RCC 7860 (cell line): Measurements from ENCODE around the gene SLC44A4.
A peak's percentile ranks its signal among the peaks of the same experiment; 100 is the strongest.
"Not testable (repeated sequence)": the region's sequence is repeated elsewhere in the genome, so short reads cannot be mapped to it uniquely, and the experiment has no call there.

Source experiments
- DNase-seq: peaks from one replicate; pipeline ENCODE4 v3.0.0-alpha.2; 2015; ENCODE audit warnings: low spot score
- FAIRE-seq: peaks from 2 replicates; lab custom pipeline; 2012; peaks lifted over from hg19 to GRCh38; lab: Jason Lieb, UNC

The SLC44A4 gene

GRCh38 chr6:31878726-31879125 lies at the start of gene SLC44A4:
SLC44A4 (minus strand) TSS chr6:31878997; CDS start chr6:31878980, 17 bp downstream.
- DNase-seq: no peak
- FAIRE-seq: no peak

GRCh38 chr6:31928672-31928939 lies 49.8 kb upstream of the SLC44A4 start:
- FAIRE-seq: no peak
- DNase-seq: no peak

GRCh38 chr6:31927863-31928671 lies 49.3 kb upstream of the SLC44A4 start:
- FAIRE-seq: no peak

GRCh38 chr6:31927242-31927862 lies 48.6 kb upstream of the SLC44A4 start, which contains the start of gene C2:
C2 (plus strand) TSS chr6:31927717; CDS start chr6:31927753, 36 bp downstream.
- DNase-seq: no peak
- no peak for FAIRE-seq

More at GRCh38 chr6:31927863-31928671, 49.3 kb upstream of the SLC44A4 start:
- DNase-seq: no peak

GRCh38 chr6:31922942-31923341 lies 44.1 kb upstream of the SLC44A4 start:
- DNase-seq (peak; percentile 20), FAIRE-seq (no peak)

GRCh38 chr6:31920811-31921210 lies 42.0 kb upstream of the SLC44A4 start:
- DNase-seq (no peak), FAIRE-seq (no peak)

GRCh38 chr6:31919624-31920303 lies 41.0 kb upstream of the SLC44A4 start:
- no peak for DNase-seq
- no peak for FAIRE-seq

GRCh38 chr6:31918069-31918720 lies 39.4 kb upstream of the SLC44A4 start:
- FAIRE-seq: no peak
- no peak for DNase-seq

GRCh38 chr6:31915756-31916155 lies 37.0 kb upstream of the SLC44A4 start:
- no peak for FAIRE-seq
- no peak for DNase-seq

- DNase-seq (no peak), FAIRE-seq (no peak)
Observed at GRCh38 chr6:31915351-31915750, 36.6 kb upstream of the SLC44A4 start.

GRCh38 chr6:31911826-31912585 lies 33.2 kb upstream of the SLC44A4 start:
- DNase-seq: no peak
- FAIRE-seq: no peak

- DNase-seq, FAIRE-seq: not testable (repeated sequence)
Observed at GRCh38 chr6:31909298-31909697, 30.5 kb upstream of the SLC44A4 start.

GRCh38 chr6:31908791-31909190 lies 30.0 kb upstream of the SLC44A4 start:
- FAIRE-seq (no peak), DNase-seq (peak; percentile 54)

- not testable (repeated sequence) for FAIRE-seq, DNase-seq
Observed at GRCh38 chr6:31908255-31908654, 29.5 kb upstream of the SLC44A4 start.

- peak; percentile 4 for FAIRE-seq
Observed at GRCh38 chr6:31907158-31907813, 28.5 kb upstream of the SLC44A4 start.

GRCh38 chr6:31906727-31907126 lies 27.9 kb upstream of the SLC44A4 start:
- not testable (repeated sequence) for DNase-seq, FAIRE-seq

More at GRCh38 chr6:31907158-31907813, 28.5 kb upstream of the SLC44A4 start:
- peak; percentile 58 for DNase-seq

- DNase-seq (no peak), FAIRE-seq (no peak)
Observed at GRCh38 chr6:31906122-31906521, 27.3 kb upstream of the SLC44A4 start.

- no peak for DNase-seq
- FAIRE-seq: no peak
Observed at GRCh38 chr6:31905041-31905440, 26.2 kb upstream of the SLC44A4 start.

GRCh38 chr6:31903957-31904356 lies 25.2 kb upstream of the SLC44A4 start:
- DNase-seq (no peak), FAIRE-seq (no peak)
